Activated CD4-positive, alpha-beta memory T cell treated with anti-CD3 and anti-CD28 coated beads, Interleukin-2, amount 10 ng/mL, durations not matched to agents 7 days and 5 days (primary cell): Measurements from ENCODE around the gene NAALADL2. TPM values are rescaled to one million over a fixed set of nuclear protein-coding genes. Genes with fewer than 3 reads are reported as not detected.
"Not testable (repeated sequence)": the region's sequence is repeated elsewhere in the genome, so short reads cannot be mapped to it uniquely, and the experiment has no call there.

Experiments
- CTCF ChIA-PET: fragments of 350-600 bp; sonication (Branson Sonifier 250); formaldehyde crosslinking; loops from one replicate; lab custom pipeline; 2021; ENCODE audit warnings: antibody characterized with exemption, inconsistent platforms; lab: Charles Lee
- POLR2A ChIA-PET: fragments of 350-600 bp; sonication (Branson Sonifier 250); formaldehyde crosslinking; loops from one replicate; lab custom pipeline; 2021; ENCODE audit warnings: antibody characterized with exemption; lab: Charles Lee
- DNase-seq: peaks from one replicate; pipeline ENCODE4 v3.0.0-alpha.2; 2020
- H3K27ac Mint-ChIP-seq: one replicate; pipeline ENCODE4 v1.8.0; 2021; ENCODE audit warnings: mild to moderate bottlenecking, mixed read lengths
- H3K27me3 Mint-ChIP-seq: one replicate; pipeline ENCODE4 v1.8.0; 2021; ENCODE audit warnings: mixed read lengths
- H3K36me3 Mint-ChIP-seq: one replicate; pipeline ENCODE4 v1.8.0; 2021; ENCODE audit warnings: low read depth, mixed read lengths
- H3K4me1 Mint-ChIP-seq: one replicate; pipeline ENCODE4 v1.8.0; 2021; ENCODE audit warnings: mixed read lengths
- H3K4me3 Mint-ChIP-seq: one replicate; pipeline ENCODE4 v1.8.0; 2021; ENCODE audit warnings: mild to moderate bottlenecking, mixed read lengths
- H3K9me3 Mint-ChIP-seq: one replicate; pipeline ENCODE4 v1.8.0; 2021; ENCODE audit warnings: mixed read lengths
- total RNA-seq, 2 experiments: library from RNA; stranded (reverse); gene quantifications; one replicate each; pipeline ENCODE4 v1.2.3, GENCODE V29; 2021

The NAALADL2 gene
- total RNA-seq, 2 experiments from 2014 or later, result not detected

DNA sequence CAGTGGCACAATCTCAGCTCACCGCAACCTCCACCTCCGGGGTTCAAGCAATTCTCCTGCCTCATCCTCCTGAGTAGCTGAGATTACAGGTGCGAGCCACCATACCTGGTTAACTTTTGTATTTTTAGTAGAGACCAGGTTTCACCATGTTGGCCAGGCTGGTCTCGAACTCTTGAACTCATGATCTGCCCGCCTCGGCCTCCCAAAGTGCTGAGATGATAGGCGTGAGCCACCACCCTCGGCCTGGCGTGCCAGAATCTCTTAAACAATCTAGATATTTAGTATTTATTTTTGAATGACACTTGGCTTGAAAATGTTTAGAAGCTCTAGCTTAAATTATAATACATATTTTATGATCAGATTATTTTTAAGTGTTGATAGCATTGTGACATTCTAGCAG, 755.0 kb downstream of the NAALADL2 start:
- DNase-seq, H3K9me3 Mint-ChIP-seq, H3K27me3 Mint-ChIP-seq, H3K4me3 Mint-ChIP-seq, H3K27ac Mint-ChIP-seq, H3K36me3 Mint-ChIP-seq, POLR2A ChIA-PET, CTCF ChIA-PET, H3K4me1 Mint-ChIP-seq: not testable (repeated sequence)

DNA sequence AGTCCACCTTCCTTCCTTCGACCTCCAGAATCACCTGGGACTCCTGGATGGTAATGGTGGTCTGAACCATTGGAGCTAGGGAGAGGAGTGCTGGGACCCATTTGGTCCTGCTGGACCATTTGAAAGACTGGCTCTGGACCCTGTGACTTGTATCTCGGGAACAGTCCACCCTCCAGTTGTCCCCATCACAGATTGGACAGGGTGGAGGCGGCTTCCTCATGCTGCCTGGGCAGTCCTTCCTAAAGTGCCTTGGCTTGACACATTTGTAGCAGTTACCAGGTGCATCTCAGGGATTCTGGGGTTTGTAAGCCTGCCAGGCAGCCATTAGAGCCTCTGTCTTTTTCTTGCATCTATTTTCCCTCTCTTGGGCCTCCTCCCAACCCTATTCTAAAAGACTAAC, 758.1 kb downstream of the NAALADL2 start:
- POLR2A ChIA-PET, result no interaction called here
- H3K27me3 Mint-ChIP-seq, result no peaks in the 10 kb centered on the region
- DNase-seq, result no peak
- CTCF ChIA-PET, result no interaction called here
- no peaks in the 10 kb centered on the region for H3K36me3 Mint-ChIP-seq
- H3K27ac Mint-ChIP-seq, result no peak overlapping the region
- peaks cover 7% of the 10 kb centered on the region for H3K9me3 Mint-ChIP-seq
- no peaks in the 10 kb centered on the region for H3K4me1 Mint-ChIP-seq
- no peak overlapping the region for H3K4me3 Mint-ChIP-seq

DNA sequence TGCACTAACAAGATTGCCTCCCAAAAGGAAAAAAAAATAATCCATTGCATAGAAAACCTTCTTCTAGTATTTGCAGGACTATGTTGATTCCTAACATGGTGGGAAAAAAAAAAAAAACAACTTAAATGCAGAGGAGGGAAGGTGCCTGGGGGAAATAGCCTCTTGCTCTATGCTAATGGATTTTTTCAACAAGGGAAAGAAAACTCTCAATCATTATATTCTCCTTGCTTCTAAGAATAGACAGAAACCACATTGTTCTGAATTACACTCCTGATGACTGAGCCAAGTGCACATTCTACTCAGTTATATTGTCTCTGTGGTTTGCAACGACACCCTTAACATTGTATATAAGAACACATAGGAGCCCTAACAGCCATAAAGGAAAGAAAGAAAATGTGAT, 760.2 kb downstream of the NAALADL2 start:
- H3K4me1 Mint-ChIP-seq, result no peaks in the 10 kb centered on the region
- no peak for DNase-seq
- POLR2A ChIA-PET, result no interaction called here
- H3K36me3 Mint-ChIP-seq, result no peaks in the 10 kb centered on the region
- no peak overlapping the region for H3K27ac Mint-ChIP-seq
- CTCF ChIA-PET, result no interaction called here
- no peak overlapping the region for H3K4me3 Mint-ChIP-seq
- H3K9me3 Mint-ChIP-seq, result peaks cover 7% of the 10 kb centered on the region
- H3K27me3 Mint-ChIP-seq, result no peaks in the 10 kb centered on the region

DNA sequence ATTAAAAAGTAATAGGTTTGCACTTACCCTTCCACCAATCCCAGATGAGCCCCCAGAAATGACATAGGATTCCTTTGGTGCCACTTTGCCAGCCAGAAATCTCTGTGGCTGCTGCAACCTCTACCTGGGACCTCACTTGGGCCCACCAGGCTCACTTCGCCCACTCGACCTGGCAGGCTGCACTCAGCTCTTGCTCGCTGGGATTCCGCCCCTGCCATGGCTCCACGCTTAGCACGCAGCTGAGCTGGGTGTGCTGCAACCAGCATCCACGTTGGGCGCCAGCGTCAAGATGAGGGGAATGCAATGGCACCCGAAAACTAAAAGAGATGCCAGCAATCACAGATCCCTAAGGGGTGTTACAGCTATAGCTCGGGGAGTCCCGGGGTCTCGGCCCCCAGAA, 761.0 kb downstream of the NAALADL2 start:
- Mint-ChIP-seq H3K36me3 (no peaks in the 10 kb centered on the region), H3K27me3 (no peaks in the 10 kb centered on the region), H3K27ac (no peak overlapping the region), H3K4me1 (no peaks in the 10 kb centered on the region), H3K9me3 (peaks cover 7% of the 10 kb centered on the region), H3K4me3 (no peak overlapping the region)
- ChIA-PET POLR2A (no interaction called here), CTCF (no interaction called here)
- DNase-seq, result no peak

DNA sequence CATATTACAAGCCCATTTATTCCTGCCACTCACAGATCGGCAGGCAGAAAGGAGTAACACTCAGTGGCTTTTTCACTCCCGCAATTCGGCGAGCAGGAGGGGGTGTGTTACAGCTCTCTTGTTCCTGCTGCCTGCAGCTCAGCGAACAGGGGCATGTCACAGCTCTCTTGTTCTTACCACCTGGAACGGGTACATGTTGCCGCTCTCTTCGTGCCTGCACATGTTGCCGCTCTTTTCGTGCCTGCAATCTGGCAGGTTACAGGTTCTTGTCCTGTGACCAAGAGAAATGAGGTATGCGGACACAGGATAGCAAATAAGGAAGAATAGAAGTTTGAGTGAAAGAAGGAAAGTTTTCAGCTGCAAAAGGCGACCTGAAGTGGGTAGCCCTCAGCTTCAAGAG, 761.4 kb downstream of the NAALADL2 start:
- ChIA-PET CTCF (no interaction called here), POLR2A (no interaction called here)
- H3K36me3 Mint-ChIP-seq, result no peaks in the 10 kb centered on the region
- H3K4me1 Mint-ChIP-seq, result no peaks in the 10 kb centered on the region
- H3K4me3 Mint-ChIP-seq, result no peak overlapping the region
- H3K9me3 Mint-ChIP-seq, result peaks cover 7% of the 10 kb centered on the region
- H3K27ac Mint-ChIP-seq, result no peak overlapping the region
- no peak for DNase-seq
- no peaks in the 10 kb centered on the region for H3K27me3 Mint-ChIP-seq

DNA sequence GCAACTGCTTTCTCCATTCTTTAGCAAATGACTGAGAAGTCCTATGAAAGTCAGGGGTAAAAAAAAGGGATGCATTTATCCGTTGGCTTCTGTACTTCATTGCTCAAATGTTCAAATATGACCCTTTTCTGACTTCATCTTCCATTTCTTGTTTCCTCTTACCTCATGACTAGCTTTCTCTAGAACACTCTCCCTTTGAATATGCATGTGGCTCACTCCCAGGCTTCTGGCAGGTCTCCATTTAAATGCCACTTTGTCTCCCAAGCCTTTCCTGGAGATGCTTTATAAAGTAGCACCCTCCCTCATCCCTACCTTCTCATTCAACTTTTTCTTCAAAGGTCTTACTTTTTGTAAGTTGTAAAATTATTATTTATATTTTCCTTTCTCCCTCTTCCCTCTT, 781.8 kb downstream of the NAALADL2 start:
- Mint-ChIP-seq H3K9me3 (peaks cover 6% of the 10 kb centered on the region), H3K4me1 (no peaks in the 10 kb centered on the region), H3K4me3 (no peak overlapping the region), H3K27me3 (no peaks in the 10 kb centered on the region), H3K36me3 (no peaks in the 10 kb centered on the region), H3K27ac (no peak overlapping the region)
- ChIA-PET POLR2A (no interaction called here), CTCF (no interaction called here)
- no peak for DNase-seq

DNA sequence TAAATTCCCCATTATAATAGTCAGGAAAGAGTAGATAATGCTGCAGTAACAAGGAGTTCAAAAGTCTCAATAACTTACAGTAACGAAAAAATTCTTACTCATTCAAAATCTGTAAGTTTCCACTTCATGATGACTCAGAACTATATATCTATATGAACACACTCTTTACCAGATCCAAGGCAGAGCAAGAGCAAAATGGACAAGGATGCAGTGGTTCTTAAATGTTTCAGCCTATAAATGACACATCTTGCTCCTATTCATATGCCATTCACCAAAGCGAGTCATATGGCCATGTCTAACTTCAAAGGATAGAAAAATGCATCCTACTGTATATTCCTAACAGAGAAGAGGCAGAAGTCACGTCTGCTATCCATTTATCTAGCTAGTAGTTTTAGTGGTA, 787.7 kb downstream of the NAALADL2 start:
- no peak for DNase-seq
- CTCF ChIA-PET, result no interaction called here
- POLR2A ChIA-PET, result no interaction called here
- Mint-ChIP-seq H3K27ac (no peak overlapping the region), H3K4me3 (no peak overlapping the region), H3K4me1 (no peaks in the 10 kb centered on the region), H3K27me3 (no peaks in the 10 kb centered on the region), H3K36me3 (no peaks in the 10 kb centered on the region), H3K9me3 (peaks cover 12% of the 10 kb centered on the region)

DNA sequence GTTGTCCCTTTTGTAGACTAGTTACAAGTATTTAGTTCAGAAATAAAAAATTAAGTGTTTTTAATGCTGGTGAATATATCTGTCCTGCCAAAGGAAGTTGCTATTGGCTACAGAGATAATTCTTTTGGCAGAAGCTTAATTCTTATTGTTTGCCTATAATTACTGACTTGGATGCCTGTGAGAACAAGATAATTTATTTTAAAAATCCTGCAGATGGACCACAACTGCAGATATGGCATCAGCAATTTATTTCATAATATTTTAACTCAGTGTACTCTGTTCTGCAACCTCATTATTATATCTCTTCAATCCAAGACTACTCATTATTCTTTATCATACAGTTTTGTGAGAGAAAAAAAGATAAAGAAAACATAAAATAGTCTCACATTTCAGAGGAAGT, 789.8 kb downstream of the NAALADL2 start:
- Mint-ChIP-seq H3K27me3 (no peaks in the 10 kb centered on the region), H3K4me1 (no peaks in the 10 kb centered on the region), H3K27ac (no peak overlapping the region), H3K9me3 (peaks cover 11% of the 10 kb centered on the region), H3K4me3 (no peak overlapping the region), H3K36me3 (no peaks in the 10 kb centered on the region)
- no peak for DNase-seq
- CTCF ChIA-PET, result no interaction called here
- POLR2A ChIA-PET, result no interaction called here

DNA sequence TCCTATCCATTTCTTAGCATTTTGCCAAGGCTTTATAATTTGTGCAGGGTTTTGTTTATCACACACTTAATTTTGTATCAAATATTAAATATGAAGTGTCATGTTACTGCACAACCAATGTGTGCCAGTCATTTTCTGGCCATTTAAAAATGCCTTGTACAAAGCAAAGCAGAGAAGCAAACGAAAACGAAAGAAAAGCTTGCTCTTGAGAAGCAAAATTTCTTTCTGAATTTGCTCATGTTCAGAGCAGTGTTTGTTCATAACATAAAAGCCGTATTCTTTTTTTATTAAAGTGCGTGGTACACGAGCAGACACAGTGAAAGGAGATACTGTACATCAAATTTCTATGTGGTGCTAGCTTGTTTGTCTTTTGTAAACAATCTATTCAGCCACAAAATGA, 792.6 kb downstream of the NAALADL2 start:
- ChIA-PET POLR2A (no interaction called here), CTCF (no interaction called here)
- no peak overlapping the region for H3K4me3 Mint-ChIP-seq
- no peak for DNase-seq
- H3K27ac Mint-ChIP-seq, result no peak overlapping the region
- H3K27me3 Mint-ChIP-seq, result no peaks in the 10 kb centered on the region
- H3K4me1 Mint-ChIP-seq, result no peaks in the 10 kb centered on the region
- H3K36me3 Mint-ChIP-seq, result no peaks in the 10 kb centered on the region
- peaks cover 6% of the 10 kb centered on the region for H3K9me3 Mint-ChIP-seq

DNA sequence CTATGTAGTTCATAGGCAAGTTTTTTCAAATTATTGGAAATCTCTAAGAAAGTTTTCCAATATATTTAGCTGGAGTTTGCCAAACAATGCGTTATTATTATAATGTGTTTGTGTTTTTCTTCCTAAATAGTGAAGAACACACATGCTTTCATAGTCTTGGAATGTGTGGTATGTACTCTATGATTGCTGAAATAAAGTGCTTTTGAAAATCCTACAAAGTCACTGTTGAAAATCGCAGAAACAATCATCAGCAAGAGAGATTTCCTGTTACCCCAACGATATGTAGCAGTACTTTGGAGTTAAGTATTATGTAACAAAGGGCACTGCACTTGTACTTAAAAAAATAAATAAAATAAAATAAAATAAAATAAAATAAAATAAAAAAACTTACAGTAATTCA, 796.2 kb downstream of the NAALADL2 start:
- DNase-seq, result no peak
- Mint-ChIP-seq H3K36me3 (no peaks in the 10 kb centered on the region), H3K9me3 (no peaks in the 10 kb centered on the region), H3K4me1 (no peaks in the 10 kb centered on the region), H3K4me3 (no peak overlapping the region), H3K27me3 (no peaks in the 10 kb centered on the region), H3K27ac (no peak overlapping the region)
- ChIA-PET CTCF (no interaction called here), POLR2A (no interaction called here)

DNA sequence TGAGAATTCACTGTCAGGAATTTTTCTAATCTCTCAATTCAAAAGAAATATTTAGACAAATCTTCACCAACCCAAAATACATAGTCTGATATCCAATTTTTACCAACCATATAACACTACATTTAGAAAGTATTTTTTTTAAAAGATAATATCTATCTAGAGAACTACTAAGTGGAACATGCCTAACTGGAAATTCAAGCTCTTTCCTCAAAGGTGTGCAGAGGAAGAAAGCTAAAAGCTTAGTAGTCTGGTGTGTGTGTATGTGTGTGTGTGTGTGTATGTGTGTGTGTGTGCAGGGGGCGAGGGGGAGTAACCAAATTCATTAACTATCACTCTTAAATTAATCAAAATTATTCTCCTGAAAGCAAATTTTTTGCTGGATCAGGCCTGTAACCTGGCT, 797.3 kb downstream of the NAALADL2 start:
- no peaks in the 10 kb centered on the region for H3K27me3 Mint-ChIP-seq
- H3K4me1 Mint-ChIP-seq, result no peaks in the 10 kb centered on the region
- H3K4me3 Mint-ChIP-seq, result no peak overlapping the region
- POLR2A ChIA-PET, result no interaction called here
- CTCF ChIA-PET, result no interaction called here
- no peaks in the 10 kb centered on the region for H3K9me3 Mint-ChIP-seq
- no peak overlapping the region for H3K27ac Mint-ChIP-seq
- no peak for DNase-seq
- H3K36me3 Mint-ChIP-seq, result no peaks in the 10 kb centered on the region

DNA sequence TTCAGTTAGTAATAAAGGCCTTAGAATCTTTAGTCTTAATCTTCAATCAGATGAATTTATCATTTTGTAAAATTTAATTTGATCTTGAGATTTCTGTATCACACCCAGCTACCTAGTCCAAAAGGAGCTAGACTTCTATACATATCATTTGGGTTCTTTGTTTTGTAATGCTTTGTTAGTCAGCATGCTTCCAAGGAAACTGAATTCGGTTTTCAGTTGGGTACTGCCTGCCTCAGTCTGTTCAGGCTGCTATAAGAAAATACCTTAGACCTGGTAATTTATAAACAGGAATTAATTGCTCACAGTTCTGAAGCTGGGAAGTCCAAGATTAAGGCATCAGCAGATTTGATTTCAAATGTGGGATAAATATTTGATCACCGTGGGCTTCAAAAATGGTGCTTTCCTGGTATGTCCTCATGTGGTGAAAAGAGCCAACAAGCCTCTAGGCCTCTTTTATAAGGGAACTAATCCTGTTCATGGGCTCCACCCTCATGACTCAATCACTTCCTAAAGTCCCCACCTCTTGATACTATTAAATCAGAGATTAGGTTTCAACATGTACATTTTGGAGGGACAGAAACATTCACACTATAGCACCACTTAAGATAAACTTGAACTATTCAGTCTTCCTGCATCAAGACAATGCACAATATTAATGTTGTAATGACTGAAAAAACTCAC, 800.7 kb downstream of the NAALADL2 start:
- H3K27ac Mint-ChIP-seq, result no peak overlapping the region
- H3K27me3 Mint-ChIP-seq, result no peaks in the 10 kb centered on the region
- DNase-seq, result no peak
- H3K36me3 Mint-ChIP-seq, result no peaks in the 10 kb centered on the region
- ChIA-PET POLR2A (no interaction called here), CTCF (no interaction called here)
- no peaks in the 10 kb centered on the region for H3K4me1 Mint-ChIP-seq
- peaks cover under 1% of the 10 kb centered on the region for H3K9me3 Mint-ChIP-seq
- H3K4me3 Mint-ChIP-seq, result no peak overlapping the region

DNA sequence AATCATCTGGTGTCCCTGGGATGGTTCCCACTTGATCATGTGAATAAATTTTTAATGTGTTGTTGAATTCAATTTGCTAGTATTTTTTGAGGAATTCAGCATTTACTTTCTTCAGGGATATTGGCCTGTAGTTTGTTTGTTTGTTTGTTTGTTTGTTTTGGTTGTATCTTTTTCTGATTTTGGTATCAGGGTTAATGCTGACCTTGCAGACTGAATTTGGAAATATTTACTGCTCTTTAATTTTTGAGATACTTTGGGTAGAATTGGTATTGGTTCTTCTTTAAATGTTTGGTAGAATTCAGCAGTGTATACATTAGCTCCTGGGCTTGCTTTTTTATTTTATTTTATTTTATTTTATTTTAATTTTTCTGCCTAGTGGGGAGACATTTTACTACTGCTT, 803.7 kb downstream of the NAALADL2 start:
- CTCF ChIA-PET, result no interaction called here
- no peaks in the 10 kb centered on the region for H3K4me1 Mint-ChIP-seq
- H3K4me3 Mint-ChIP-seq, result no peak overlapping the region
- H3K27ac Mint-ChIP-seq, result no peak overlapping the region
- H3K36me3 Mint-ChIP-seq, result no peaks in the 10 kb centered on the region
- no peak for DNase-seq
- peaks cover 2% of the 10 kb centered on the region for H3K9me3 Mint-ChIP-seq
- H3K27me3 Mint-ChIP-seq, result no peaks in the 10 kb centered on the region
- POLR2A ChIA-PET, result no interaction called here

DNA sequence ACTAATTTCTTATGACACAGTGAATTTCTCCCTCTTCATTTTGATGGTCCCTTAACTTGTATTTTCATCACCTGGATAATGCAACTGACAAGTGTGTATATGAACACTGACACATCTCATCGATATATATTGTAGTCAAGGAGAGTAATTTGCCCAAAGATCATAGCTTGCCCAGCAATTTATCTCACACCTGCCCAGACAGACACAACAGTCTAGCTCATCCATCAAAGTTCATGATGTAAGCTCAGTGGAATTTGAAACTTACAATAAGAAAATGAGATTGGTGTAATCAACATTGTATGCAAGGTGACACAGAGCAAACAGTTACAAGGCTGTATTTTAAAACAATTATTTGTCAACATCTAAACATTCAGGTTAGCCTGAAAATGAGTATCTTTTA, 805.8 kb downstream of the NAALADL2 start:
- Mint-ChIP-seq H3K27ac (no peak overlapping the region), H3K4me1 (no peaks in the 10 kb centered on the region), H3K4me3 (no peak overlapping the region), H3K9me3 (peaks cover 2% of the 10 kb centered on the region), H3K27me3 (no peaks in the 10 kb centered on the region), H3K36me3 (no peaks in the 10 kb centered on the region)
- no peak for DNase-seq
- ChIA-PET POLR2A (no interaction called here), CTCF (no interaction called here)
